GM06990 (cell line): ENCODE results near the gene SLC39A13.

Source experiments
- DNase-seq: peaks from one replicate; pipeline ENCODE4 v3.0.0-alpha.2; 2011; ENCODE audit not compliant: insufficient read length; ENCODE audit errors: extremely low read depth
- H3K27me3 ChIP-seq: replicated peaks from 2 replicates; pipeline ENCODE4 v1.6.0; 2011; ENCODE audit warnings: low read length; ENCODE audit not compliant: control insufficient read depth, insufficient read depth
- H3K36me3 ChIP-seq: 2 replicates; pipeline ENCODE4 v1.5.1; 2011; ENCODE audit warnings: low read length; ENCODE audit not compliant: control insufficient read depth, insufficient read depth
- H3K4me3 ChIP-seq: replicated peaks from 2 replicates; pipeline ENCODE4 v1.5.1; 2011; ENCODE audit warnings: low read depth, mild to moderate bottlenecking, control low read depth, low read length
- TF ChIP-seq, protein P1 (sequence below): IDR thresholded peaks from 2 replicates; pipeline ENCODE4 v1.5.1; 2011; ENCODE audit warnings: low read length, control low read depth, mild to moderate bottlenecking, inconsistent platforms; ENCODE audit not compliant: insufficient read depth, poor library complexity, severe bottlenecking

The SLC39A13 gene

GRCh38 chr11:47361419-47361818 lies 47.0 kb upstream of the SLC39A13 start:
- H3K4me3 ChIP-seq, result no peak overlapping the region
- no peak for DNase-seq
- H3K36me3 ChIP-seq, result peaks cover 9% of the 10 kb centered on the region
- H3K27me3 ChIP-seq, result no peaks in the 10 kb centered on the region
- TF ChIP-seq, protein P1, sequence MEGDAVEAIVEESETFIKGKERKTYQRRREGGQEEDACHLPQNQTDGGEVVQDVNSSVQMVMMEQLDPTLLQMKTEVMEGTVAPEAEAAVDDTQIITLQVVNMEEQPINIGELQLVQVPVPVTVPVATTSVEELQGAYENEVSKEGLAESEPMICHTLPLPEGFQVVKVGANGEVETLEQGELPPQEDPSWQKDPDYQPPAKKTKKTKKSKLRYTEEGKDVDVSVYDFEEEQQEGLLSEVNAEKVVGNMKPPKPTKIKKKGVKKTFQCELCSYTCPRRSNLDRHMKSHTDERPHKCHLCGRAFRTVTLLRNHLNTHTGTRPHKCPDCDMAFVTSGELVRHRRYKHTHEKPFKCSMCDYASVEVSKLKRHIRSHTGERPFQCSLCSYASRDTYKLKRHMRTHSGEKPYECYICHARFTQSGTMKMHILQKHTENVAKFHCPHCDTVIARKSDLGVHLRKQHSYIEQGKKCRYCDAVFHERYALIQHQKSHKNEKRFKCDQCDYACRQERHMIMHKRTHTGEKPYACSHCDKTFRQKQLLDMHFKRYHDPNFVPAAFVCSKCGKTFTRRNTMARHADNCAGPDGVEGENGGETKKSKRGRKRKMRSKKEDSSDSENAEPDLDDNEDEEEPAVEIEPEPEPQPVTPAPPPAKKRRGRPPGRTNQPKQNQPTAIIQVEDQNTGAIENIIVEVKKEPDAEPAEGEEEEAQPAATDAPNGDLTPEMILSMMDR, result no peak

- TF ChIP-seq, protein P1, result no peak
- Histone ChIP-seq H3K27me3 (no peaks in the 10 kb centered on the region), H3K36me3 (peaks cover 2% of the 10 kb centered on the region), H3K4me3 (no peak overlapping the region)
- DNase-seq, result no peak
Measured at GRCh38 chr11:47366020-47366490, 42.3 kb upstream of the SLC39A13 start.

GRCh38 chr11:47369676-47370075 lies 38.7 kb upstream of the SLC39A13 start:
- Histone ChIP-seq H3K27me3 (no peaks in the 10 kb centered on the region), H3K4me3 (no peak overlapping the region), H3K36me3 (peaks cover 2% of the 10 kb centered on the region)
- no peak for DNase-seq
- TF ChIP-seq, protein P1, result no peak

GRCh38 chr11:47372422-47372821 lies 36.0 kb upstream of the SLC39A13 start:
- Histone ChIP-seq H3K27me3 (no peaks in the 10 kb centered on the region), H3K4me3 (no peak overlapping the region), H3K36me3 (peaks cover 8% of the 10 kb centered on the region)
- no peak for DNase-seq
- TF ChIP-seq, protein P1, result no peak

GRCh38 chr11:47373876-47374719 lies 34.3 kb upstream of the SLC39A13 start:
- H3K4me3 ChIP-seq, result no peak overlapping the region
- DNase-seq, result peak; percentile 73
- peaks cover 8% of the 10 kb centered on the region for H3K36me3 ChIP-seq
- TF ChIP-seq, protein P1, result peak; percentile 96
- H3K27me3 ChIP-seq, result no peaks in the 10 kb centered on the region
